Type B pancreatic cell (in vitro differentiated cells): ENCODE measurements around the gene CFAP300. TPM values are rescaled to one million over a fixed set of nuclear protein-coding genes. Genes with fewer than 3 reads are reported as not detected.

ENCODE experiments used
- DNase-seq: peaks from one replicate; pipeline ENCODE4 v3.0.0; 2021; ENCODE audit warnings: mixed read lengths; ENCODE audit not compliant: unreplicated experiment; ENCODE audit errors: extremely low spot score
- H3K27ac Mint-ChIP-seq: 2 replicates; pipeline ENCODE4 v1.8.0; 2021; ENCODE audit warnings: mild to moderate bottlenecking, mixed read lengths
- H3K27me3 Mint-ChIP-seq: 2 replicates; pipeline ENCODE4 v1.8.0; 2021; ENCODE audit warnings: mixed read lengths
- H3K36me3 Mint-ChIP-seq: 2 replicates; pipeline ENCODE4 v1.8.0; 2021; ENCODE audit warnings: mixed read lengths
- H3K4me1 Mint-ChIP-seq: one replicate; pipeline ENCODE4 v1.8.0; 2021; ENCODE audit warnings: mixed read lengths; ENCODE audit not compliant: unreplicated experiment
- H3K4me3 Mint-ChIP-seq: 2 replicates; pipeline ENCODE4 v1.8.0; 2021; ENCODE audit warnings: mild to moderate bottlenecking, mixed read lengths
- H3K9me3 Mint-ChIP-seq: 2 replicates; pipeline ENCODE4 v1.8.0; 2021; ENCODE audit warnings: mixed read lengths
- total RNA-seq: library from RNA; stranded (reverse); gene quantifications from 2 replicates; pipeline ENCODE4 v1.2.1, GENCODE V29; 2021; ENCODE audit warnings: low replicate concordance
- TF ChIP-seq, protein P1 (sequence below): fragments of 200-600 bp; sonication (generic); conservative IDR thresholded peaks from 2 replicates; pipeline ENCODE4 v1.5.0; 2021; ENCODE audit warnings: antibody characterized with exemption, mild to moderate bottlenecking

CFAP300 gene
- total RNA-seq, 1 donor from 2014 or later: 4.1 TPM

DNA sequence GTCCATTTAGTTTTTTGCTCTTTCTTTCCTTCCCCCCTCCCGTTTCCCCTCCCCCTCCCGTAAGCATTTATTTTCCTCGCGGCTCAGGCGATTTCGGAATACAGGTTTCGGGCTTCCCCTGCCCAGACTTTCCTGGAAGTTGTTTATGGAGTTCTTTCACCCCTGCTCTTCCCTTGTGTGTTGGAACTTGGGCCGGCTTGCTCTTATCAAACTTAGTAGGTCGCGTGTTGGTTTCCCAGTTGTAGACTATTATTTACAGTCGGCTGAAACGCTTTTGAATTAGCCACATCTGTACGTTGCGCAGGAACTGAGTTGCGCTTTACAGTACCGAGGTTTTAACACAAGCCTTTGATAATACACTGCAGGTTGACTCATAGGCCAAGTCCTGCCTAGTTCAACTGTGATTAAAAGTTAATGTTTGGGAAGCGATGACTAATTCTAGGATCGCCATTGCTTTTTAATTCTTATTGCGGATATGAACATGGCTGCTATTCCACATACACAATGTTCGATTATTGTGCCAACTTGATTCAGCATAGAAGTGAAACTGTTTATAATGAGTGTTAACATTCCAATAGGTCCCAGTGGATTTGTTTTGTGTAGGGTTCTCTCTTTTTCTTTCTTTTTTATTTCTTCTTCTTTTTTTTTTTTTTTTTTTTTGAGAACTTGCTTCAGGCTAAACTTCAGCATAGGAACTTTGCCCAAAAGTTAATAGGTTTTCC is 64.7 kb downstream of the CFAP300 start:
- Mint-ChIP-seq H3K36me3 (peaks cover 14% of the 10 kb centered on the region), H3K9me3 (no peaks in the 10 kb centered on the region), H3K27ac (peak overlapping the region; percentile 100), H3K4me3 (peak overlapping the region; percentile 99), H3K27me3 (no peaks in the 10 kb centered on the region), H3K4me1 (peaks cover 40% of the 10 kb centered on the region)
- TF ChIP-seq, protein P1, sequence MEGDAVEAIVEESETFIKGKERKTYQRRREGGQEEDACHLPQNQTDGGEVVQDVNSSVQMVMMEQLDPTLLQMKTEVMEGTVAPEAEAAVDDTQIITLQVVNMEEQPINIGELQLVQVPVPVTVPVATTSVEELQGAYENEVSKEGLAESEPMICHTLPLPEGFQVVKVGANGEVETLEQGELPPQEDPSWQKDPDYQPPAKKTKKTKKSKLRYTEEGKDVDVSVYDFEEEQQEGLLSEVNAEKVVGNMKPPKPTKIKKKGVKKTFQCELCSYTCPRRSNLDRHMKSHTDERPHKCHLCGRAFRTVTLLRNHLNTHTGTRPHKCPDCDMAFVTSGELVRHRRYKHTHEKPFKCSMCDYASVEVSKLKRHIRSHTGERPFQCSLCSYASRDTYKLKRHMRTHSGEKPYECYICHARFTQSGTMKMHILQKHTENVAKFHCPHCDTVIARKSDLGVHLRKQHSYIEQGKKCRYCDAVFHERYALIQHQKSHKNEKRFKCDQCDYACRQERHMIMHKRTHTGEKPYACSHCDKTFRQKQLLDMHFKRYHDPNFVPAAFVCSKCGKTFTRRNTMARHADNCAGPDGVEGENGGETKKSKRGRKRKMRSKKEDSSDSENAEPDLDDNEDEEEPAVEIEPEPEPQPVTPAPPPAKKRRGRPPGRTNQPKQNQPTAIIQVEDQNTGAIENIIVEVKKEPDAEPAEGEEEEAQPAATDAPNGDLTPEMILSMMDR: no peak
- DNase-seq: no peak

DNA sequence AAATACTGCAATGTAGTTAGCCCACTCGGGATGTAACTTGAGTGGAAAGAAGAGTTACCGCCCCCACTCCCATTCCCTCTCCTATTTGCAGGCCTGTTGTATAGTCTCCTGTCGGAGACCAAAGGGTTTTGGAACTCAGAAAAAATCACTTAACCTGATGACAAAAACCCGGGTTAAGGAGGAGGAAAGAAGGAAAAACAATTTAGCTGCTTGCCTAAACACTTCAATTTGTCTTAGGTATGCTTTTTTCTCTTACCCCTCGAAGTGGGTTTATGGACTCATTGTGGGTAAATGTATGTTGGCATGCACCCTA is 65.2 kb downstream of the CFAP300 start:
- no peaks in the 10 kb centered on the region for H3K9me3 Mint-ChIP-seq
- no peaks in the 10 kb centered on the region for H3K27me3 Mint-ChIP-seq
- peak overlapping the region; percentile 99 for H3K4me3 Mint-ChIP-seq
- H3K4me1 Mint-ChIP-seq: peaks cover 46% of the 10 kb centered on the region
- peak overlapping the region; percentile 100 for H3K27ac Mint-ChIP-seq
- TF ChIP-seq, protein P1: no peak
- H3K36me3 Mint-ChIP-seq: peaks cover 19% of the 10 kb centered on the region
- no peak for DNase-seq

DNA sequence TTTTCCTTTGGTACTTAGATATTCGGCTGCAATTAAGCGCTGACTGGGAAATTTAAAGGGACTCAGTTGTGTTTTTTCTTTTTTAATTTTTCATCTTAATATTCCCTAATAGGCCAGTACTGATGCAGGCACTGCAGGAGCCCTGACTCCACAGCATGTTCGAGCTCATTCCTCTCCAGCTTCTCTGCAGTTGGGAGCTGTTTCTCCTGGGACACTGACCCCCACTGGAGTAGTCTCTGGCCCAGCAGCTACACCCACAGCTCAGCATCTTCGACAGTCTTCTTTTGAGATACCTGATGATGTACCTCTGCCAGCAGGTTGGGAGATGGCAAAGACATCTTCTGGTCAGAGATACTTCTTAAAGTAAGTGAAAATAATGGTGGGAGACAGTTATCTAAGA is 66.8 kb downstream of the CFAP300 start:
- Mint-ChIP-seq H3K27ac (peak overlapping the region; percentile 80), H3K4me3 (peak overlapping the region; percentile 99), H3K27me3 (no peaks in the 10 kb centered on the region), H3K9me3 (no peaks in the 10 kb centered on the region), H3K36me3 (peaks cover 19% of the 10 kb centered on the region), H3K4me1 (peaks cover 46% of the 10 kb centered on the region)
- no peak for DNase-seq
- TF ChIP-seq, protein P1: no peak

DNA sequence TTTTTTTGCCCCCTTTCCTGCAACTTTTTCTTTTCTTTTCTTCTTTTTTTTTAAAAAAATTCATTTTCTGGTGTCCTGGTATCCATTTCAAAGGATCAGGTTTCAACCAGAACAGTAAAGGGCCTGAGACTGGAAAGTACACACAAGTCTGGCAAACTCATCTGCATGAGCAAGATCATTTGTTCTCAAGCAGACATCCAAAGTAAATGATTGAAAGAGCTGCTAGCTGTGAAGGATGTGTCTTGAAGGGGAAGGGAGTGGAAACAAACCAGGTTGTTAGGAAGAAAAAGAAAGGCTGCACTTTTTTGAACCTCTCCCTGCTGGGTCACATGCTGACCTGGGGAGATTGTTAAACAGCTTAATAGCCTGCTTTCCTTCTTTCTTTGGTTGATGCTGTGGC is 68.3 kb downstream of the CFAP300 start:
- H3K4me3 Mint-ChIP-seq: peak overlapping the region; percentile 83
- peaks cover 22% of the 10 kb centered on the region for H3K36me3 Mint-ChIP-seq
- no peaks in the 10 kb centered on the region for H3K9me3 Mint-ChIP-seq
- peak overlapping the region; percentile 81 for H3K27ac Mint-ChIP-seq
- H3K4me1 Mint-ChIP-seq: peaks cover 59% of the 10 kb centered on the region
- TF ChIP-seq, protein P1: no peak
- DNase-seq: no peak
- H3K27me3 Mint-ChIP-seq: no peaks in the 10 kb centered on the region

DNA sequence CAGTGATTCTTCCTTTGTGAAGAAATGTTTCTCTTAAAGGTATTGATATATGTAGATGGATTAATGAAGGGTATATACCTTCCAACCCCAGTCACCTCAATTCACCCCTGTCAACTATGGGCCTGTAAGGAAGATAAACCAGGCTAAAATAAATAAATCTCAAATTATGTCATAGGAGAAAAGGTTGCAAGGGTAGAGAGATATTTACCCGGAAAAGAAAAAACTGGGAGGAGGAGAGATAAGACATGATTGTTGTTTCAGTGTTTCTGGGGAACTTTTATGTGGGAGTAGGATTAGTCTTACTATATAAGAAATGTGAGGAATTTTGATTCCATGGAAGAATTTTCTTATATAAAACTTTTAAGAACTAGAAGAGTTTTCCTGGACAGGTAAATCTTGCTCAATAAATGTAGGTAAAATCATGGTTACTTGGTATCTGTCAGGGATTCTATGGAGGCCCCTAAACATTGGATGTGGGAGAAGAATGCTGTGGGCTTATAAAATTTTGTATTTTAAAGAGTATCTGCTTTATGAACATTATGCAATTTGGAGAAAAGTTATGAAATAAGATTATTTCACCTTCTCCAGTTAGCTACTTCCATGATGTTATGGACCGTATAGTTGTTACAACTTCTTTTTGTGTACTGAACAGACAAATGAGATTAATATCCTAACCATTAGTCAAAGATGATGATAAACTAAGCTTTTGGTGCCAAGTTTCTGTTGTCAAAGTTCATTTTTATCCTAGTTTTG is 69.4 kb downstream of the CFAP300 start:
- Mint-ChIP-seq H3K36me3 (peaks cover 24% of the 10 kb centered on the region), H3K27ac (peak overlapping the region; percentile 81), H3K9me3 (no peaks in the 10 kb centered on the region), H3K27me3 (no peaks in the 10 kb centered on the region), H3K4me1 (peaks cover 62% of the 10 kb centered on the region), H3K4me3 (peak overlapping the region; percentile 83)
- TF ChIP-seq, protein P1: no peak
- DNase-seq: no peak
